Stomach (tissue), 9 donors: Measurements from ENCODE around the gene OGFR. TPM values are rescaled to one million over a fixed set of nuclear protein-coding genes. Genes with fewer than 3 reads are reported as not detected.

ENCODE experiments used
- DNase-seq, 2 donors: peaks; one replicate each; pipeline versions ENCODE4 v3.0.0 to v3.0.0-alpha.2; 2013 to 2019
- H3K27ac ChIP-seq, 5 donors: fragments of 200-600 bp in 4 of 5; sonication (generic) in 4 of 5; one replicate each; pipeline ENCODE4 v1.5.1; 2013 to 2019; ENCODE audit warnings: mild to moderate bottlenecking in 1 of 5, moderate library complexity in 1 of 5
- H3K27me3 ChIP-seq, 3 donors: fragments of 200-600 bp; sonication (generic); one replicate each; pipeline ENCODE4 v1.5.1; 2017 to 2019; ENCODE audit warnings: mixed run types in 1 of 3
- H3K36me3 ChIP-seq, 4 donors: fragments of 200-600 bp; sonication (generic); 1 replicate in 3 of 4; 2 replicates in 1 of 4; pipeline ENCODE4 v1.5.1; 2016 to 2019
- H3K4me1 ChIP-seq, 4 donors: fragments of 200-600 bp; sonication (generic); one replicate each; pipeline ENCODE4 v1.5.1; 2016 to 2019
- H3K4me3 ChIP-seq, 4 donors: fragments of 200-600 bp; sonication (generic) in 3 of 4; one replicate each; pipeline ENCODE4 v1.5.1; 2016 to 2019; ENCODE audit warnings: mild to moderate bottlenecking in 1 of 4
- H3K9me3 ChIP-seq, 4 donors: fragments of 200-600 bp; sonication (generic); one replicate each; pipeline ENCODE4 v1.5.1; 2016 to 2019
- EP300 ChIP-seq: sonication (generic); formaldehyde crosslinking; IDR thresholded peaks from one replicate; pipeline ENCODE4 v1.6.1; 2017; ENCODE audit warnings: antibody characterized with exemption
- POLR2A ChIP-seq, 4 donors: fragments of 450-650 bp; IDR thresholded peaks; one replicate each; pipeline ENCODE4 v1.6.1; 2016; ENCODE audit warnings: antibody characterized with exemption in 4 of 4, control low read depth in 2 of 4, mild to moderate bottlenecking in 1 of 4, moderate library complexity in 1 of 4
- POLR2AphosphoS5 ChIP-seq, 3 donors: sonication (generic); formaldehyde crosslinking; IDR thresholded peaks; one replicate each; pipeline ENCODE4 v1.6.1; 2016; ENCODE audit warnings: antibody characterized with exemption in 3 of 3
- WGBS, 5 donors: extraction: QIAGEN DNeasy Blood & Tissue Kit in 3 of 5; methylation state at CpG; one replicate each; pipeline versions ENCODE4 v1.1.5 to v1.1.7; 2013 to 2018; 5-methylcytosine and 5-hydroxymethylcytosine counted together
- intact Hi-C: fragments of 100-400 bp; cut with DNase I; formaldehyde crosslinking; loops from one replicate; pipeline ENCODE4 v1.15.1; 2023; ENCODE audit warnings: low total_unique reads
- polyA plus RNA-seq, 3 donors: library from polyadenylated mRNA; stranded (reverse); fragments of 200-250 nt; gene quantifications; one replicate each; pipeline ENCODE4 v1.2.3, GENCODE V29; 2013
- total RNA-seq, 5 donors: library from RNA; depleted of rRNA; stranded (reverse); fragments of >200 nt; gene quantifications; one replicate each; pipeline versions ENCODE4 v1.1.0 to v1.2.3, GENCODE V29; 2014 to 2016
- TF ChIP-seq, protein P1 (sequence below), 7 experiments: fragments of 450-650 bp in 4 of 7; fragments of 200-600 bp in 3 of 7; sonication (generic) in 3 of 7; IDR thresholded peaks; one replicate each; pipeline ENCODE4 v1.5.1; 2016 to 2019; ENCODE audit warnings: antibody characterized with exemption in 7 of 7, control low read depth in 2 of 7, mild to moderate bottlenecking in 1 of 7
- donor health status: healthy with polysubstance abuse.
- donor health status: Bipolar disorder and iron deficiency.
- donor health status: healthy.

OGFR gene
- total and polyA plus RNA-seq, 8 donors, result 20.1 to 75.3 (median 42.3) TPM

DNA sequence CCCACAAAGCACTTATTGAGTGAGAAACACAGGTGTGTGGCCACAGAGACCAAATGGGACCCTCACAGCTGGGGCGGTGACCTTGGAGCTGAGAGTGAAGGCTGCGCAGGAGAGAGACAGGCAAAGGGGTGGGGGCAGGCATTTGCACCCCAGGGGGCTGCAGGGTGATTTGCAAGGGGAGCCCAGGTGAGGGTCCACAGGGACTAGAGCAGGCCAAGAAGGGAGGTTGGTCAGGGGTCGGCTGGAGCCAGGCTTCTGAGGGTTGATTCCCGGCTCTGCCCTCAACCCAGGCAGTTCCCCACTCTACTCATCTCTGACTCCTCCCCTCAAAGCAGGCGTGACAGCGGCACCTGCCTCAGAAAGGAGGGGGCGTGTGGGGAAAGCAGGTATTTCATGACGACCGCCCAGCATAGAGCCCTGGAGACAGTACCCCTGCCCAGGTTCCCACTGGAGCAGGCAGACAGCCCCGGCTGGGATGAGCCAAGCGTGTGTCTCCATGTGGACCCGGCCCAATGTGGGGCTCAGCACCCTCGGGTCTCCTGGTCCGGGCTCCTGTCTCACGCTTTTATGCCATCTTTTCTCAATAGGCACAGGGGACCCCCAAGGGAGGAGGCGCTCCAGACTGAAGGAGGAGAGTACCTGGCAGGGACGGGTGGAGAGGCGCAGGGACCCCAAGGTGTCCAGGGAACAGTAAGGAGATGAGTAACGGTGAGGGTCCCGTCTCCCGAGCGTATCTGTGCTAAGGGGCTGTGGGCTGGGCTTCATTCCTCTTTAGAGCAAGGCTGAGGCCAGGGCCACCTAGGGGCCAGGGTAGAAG, 11.5 kb upstream of the OGFR start:
- DNase-seq, result no peak
- intact Hi-C loops, result no loop called here
- Histone ChIP-seq H3K4me1 (peaks cover 24 to 52% (median 37%) of the 10 kb centered on the region in 4 donors), H3K27me3 (no peaks in the 10 kb centered on the region), H3K36me3 (peaks cover 0 to 5% (median 3%) of the 10 kb centered on the region in 4 donors), H3K27ac (peak overlapping the region; percentile 75 to 97 (median 95)), H3K9me3 (no peaks in the 10 kb centered on the region), H3K4me3 (peak overlapping the region; percentile 38 to 79 (median 59))
- TF ChIP-seq, protein P1, sequence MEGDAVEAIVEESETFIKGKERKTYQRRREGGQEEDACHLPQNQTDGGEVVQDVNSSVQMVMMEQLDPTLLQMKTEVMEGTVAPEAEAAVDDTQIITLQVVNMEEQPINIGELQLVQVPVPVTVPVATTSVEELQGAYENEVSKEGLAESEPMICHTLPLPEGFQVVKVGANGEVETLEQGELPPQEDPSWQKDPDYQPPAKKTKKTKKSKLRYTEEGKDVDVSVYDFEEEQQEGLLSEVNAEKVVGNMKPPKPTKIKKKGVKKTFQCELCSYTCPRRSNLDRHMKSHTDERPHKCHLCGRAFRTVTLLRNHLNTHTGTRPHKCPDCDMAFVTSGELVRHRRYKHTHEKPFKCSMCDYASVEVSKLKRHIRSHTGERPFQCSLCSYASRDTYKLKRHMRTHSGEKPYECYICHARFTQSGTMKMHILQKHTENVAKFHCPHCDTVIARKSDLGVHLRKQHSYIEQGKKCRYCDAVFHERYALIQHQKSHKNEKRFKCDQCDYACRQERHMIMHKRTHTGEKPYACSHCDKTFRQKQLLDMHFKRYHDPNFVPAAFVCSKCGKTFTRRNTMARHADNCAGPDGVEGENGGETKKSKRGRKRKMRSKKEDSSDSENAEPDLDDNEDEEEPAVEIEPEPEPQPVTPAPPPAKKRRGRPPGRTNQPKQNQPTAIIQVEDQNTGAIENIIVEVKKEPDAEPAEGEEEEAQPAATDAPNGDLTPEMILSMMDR (IDR thresholded peaks at IDR 0.05), result no peak
- no peak for TF ChIP-seq POLR2AphosphoS5 (IDR thresholded peaks at IDR 0.05)
- no peak for TF ChIP-seq EP300
- TF ChIP-seq POLR2A (IDR thresholded peaks at IDR 0.05), result no peak
- WGBS, 5 donors, result 76 to 87% (median 85%) methylated on average over 21 to 22 of the region's 22 CpGs

DNA sequence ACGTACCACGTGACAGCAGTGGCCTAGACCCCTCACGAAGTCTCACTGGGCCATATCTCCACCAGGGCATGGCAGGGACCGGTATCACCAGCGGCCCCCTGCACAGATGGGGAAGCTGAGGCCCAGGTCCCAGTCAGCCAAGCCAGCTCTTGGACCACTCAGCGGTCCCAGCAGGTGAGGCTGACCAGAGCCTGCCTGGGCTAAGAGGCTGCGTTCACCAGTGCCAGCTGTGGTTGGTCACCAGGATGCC, 11.0 kb upstream of the OGFR start:
- WGBS, 5 donors, result 17 to 69% (median 53%) methylated on average over 3 to 7 of the region's 7 CpGs
- Histone ChIP-seq H3K9me3 (no peaks in the 10 kb centered on the region), H3K4me3 (peak overlapping the region; percentile 38 to 79 (median 59)), H3K27me3 (no peaks in the 10 kb centered on the region), H3K27ac (peak overlapping the region; percentile 75 to 97 (median 95)), H3K4me1 (peaks cover 28 to 57% (median 39%) of the 10 kb centered on the region in 4 donors), H3K36me3 (peaks cover 4 to 10% (median 8%) of the 10 kb centered on the region in 4 donors)
- intact Hi-C loops, result no loop called here
- no peak for DNase-seq
- TF ChIP-seq EP300 (no peak), POLR2AphosphoS5 (IDR thresholded peaks at IDR 0.05) (no peak), POLR2A (IDR thresholded peaks at IDR 0.05) (no peak)
- TF ChIP-seq, protein P1 (IDR thresholded peaks at IDR 0.05), result no peak

DNA sequence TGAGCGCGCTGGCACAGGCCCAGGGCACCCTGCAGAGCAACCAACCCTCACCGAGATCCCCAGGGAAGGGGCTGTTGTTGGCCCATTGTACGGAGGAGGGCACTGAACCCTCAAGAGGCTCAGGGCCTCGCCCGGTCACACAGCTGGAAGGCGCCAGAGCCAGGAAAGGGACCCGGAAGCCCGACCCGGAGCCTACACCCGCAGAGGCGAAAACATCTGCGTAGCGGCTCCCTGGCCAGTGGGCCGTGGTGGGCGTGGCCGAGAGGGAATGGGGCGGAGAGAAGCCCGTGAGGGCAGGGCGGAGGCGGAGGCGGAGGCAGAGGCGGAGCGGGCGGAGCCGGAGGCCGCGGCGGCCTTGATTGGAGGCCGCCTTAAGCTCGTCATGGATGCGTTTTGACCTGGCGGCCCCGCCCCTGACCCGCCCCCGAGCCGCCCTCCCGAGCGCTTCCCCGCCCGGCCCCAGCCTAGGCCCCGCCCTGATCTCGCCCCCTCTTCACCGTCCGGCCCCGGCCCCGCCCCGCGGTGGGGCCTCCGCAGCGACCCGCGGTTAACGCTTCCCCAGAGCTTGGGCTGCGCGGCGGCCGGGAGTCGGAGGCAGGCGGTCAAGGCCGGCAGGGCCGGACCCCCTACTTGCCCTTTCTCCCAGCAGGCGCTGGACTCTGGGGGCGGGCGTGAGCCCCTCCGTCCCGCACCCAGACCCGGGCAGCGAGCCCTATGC, 10.5 kb upstream of the OGFR start:
- TF ChIP-seq, protein P1 (IDR thresholded peaks at IDR 0.05), result no peak
- no peak for TF ChIP-seq EP300
- TF ChIP-seq POLR2A (IDR thresholded peaks at IDR 0.05), result peak in 2 of 4 donors; percentile 40 to 42
- peak; percentile 76 to 93 (median 82) for TF ChIP-seq POLR2AphosphoS5 (IDR thresholded peaks at IDR 0.05)
- H3K9me3 ChIP-seq, result no peaks in the 10 kb centered on the region
- 0 to 1% (median 1%) methylated on average over 21 to 69 of the region's 69 CpGs for WGBS, 5 donors
- DNase-seq, result peak; percentile 95 to 99
- H3K27ac ChIP-seq, result peak overlapping the region; percentile 87 to 97 (median 95)
- H3K4me1 ChIP-seq, result peaks cover 28 to 57% (median 39%) of the 10 kb centered on the region in 4 donors
- intact Hi-C loops, result no loop called here
- H3K4me3 ChIP-seq, result peak overlapping the region; percentile 71 to 85 (median 77)
- H3K36me3 ChIP-seq, result peaks cover 9 to 15% (median 13%) of the 10 kb centered on the region in 4 donors
- H3K27me3 ChIP-seq, result no peaks in the 10 kb centered on the region

DNA sequence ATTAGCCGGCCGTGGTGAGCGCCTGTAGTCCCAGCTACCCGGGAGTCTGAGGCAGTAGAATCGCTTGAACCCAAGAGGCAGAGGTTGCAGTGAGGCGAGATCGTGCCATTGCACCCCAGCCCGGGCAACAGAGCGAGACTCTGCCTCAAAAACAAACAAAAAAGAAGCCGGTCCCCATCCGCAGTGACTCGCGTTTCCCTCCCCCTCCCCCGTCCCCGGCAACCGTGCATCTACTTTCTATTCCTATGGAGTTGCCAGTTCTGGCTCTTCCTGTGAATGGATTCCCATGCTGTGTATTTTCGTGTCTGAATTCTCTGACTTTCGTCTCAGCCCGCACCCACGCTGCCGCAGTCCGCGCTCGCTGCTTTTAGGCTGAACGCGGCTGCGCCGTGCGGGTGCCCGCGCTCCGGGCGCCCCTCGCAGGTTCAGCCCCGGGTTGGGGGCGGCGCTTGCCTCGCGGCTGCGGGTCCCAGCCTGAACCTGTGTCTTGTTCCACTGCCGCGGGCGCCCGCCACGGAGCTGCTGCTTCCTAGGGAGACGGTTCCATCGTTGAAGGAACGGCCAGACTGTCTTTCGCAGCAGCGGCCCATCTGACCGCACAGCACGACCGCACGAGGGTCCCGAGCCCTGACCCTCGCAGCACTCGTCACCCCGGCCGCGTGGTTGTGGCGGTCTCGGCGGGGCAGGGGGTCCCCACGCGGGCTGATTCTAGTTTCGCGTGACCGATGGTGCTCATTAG, 9.4 kb upstream of the OGFR start:
- intact Hi-C loops, result no loop called here
- H3K36me3 ChIP-seq, result peaks cover 19 to 25% (median 23%) of the 10 kb centered on the region in 4 donors
- peak overlapping the region; percentile 71 to 85 (median 77) for H3K4me3 ChIP-seq
- WGBS, 5 donors, result 0 to 1% (median 0%) methylated on average over 68 of the region's 68 CpGs
- H3K4me1 ChIP-seq, result peaks cover 28 to 57% (median 39%) of the 10 kb centered on the region in 4 donors
- no peaks in the 10 kb centered on the region for H3K9me3 ChIP-seq
- peak overlapping the region; percentile 87 to 97 (median 95) for H3K27ac ChIP-seq
- peak in 1 of 3 donors; percentile 15 for TF ChIP-seq POLR2AphosphoS5 (IDR thresholded peaks at IDR 0.05)
- TF ChIP-seq, protein P1 (IDR thresholded peaks at IDR 0.05), result no peak
- peak in 1 of 2 donors; percentile 81 for DNase-seq
- H3K27me3 ChIP-seq, result no peaks in the 10 kb centered on the region
